Uterus (tissue), 2 donors: ENCODE data around the gene MIDN.

ENCODE experiments used
- POLR2A ChIP-seq, 2 donors: fragments of 450-650 bp; IDR thresholded peaks; one replicate each; pipeline ENCODE4 v1.6.1; 2016; ENCODE audit warnings: antibody characterized with exemption in 2 of 2, mild to moderate bottlenecking in 1 of 2, moderate library complexity in 1 of 2
- TF ChIP-seq, protein P1 (sequence below), 4 experiments: fragments of 200-600 bp in 2 of 4; fragments of 450-650 bp in 2 of 4; sonication (generic) in 2 of 4; IDR thresholded peaks; one replicate each; pipeline ENCODE4 v1.5.1; 2016 to 2019; ENCODE audit warnings: antibody characterized with exemption in 4 of 4, mild to moderate bottlenecking in 2 of 4, moderate library complexity in 1 of 4

DNA sequence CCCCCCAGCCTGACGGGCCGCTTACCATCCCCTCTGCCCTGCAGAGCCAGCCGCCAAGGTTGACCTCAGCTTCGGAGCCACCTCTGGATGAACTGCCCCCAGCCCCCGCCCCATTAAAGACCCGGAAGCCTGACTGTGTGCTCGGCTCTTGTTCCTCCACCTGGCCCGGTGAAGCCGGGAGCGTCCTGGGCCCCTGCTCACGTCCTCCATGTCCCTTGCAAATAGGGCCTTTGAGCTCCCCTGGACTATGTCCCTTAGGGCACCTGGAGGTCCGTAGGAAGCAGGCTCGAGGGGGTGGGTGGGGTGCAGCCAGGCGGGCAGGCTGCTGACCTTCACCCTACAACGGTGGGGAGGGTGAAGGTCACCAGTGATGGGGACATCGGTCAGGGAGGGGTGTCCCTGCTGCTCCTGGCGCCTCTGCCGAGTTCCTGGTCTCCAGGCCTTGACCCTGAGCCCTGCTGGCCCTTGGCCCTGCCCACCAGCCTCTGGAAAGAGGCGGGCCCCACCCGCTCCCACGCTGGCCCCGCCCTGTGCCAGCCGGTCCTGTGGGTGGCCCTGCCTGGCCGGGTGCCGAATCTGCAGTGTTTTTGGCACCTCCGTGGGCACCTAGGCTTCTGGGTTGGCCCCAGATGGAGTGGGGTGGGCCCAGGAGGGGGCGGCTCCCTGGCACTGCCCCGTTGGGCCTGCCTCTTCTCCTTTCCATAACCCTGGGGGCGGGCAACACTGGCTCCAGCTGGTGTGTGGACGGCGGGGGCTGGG lies 3.5 kb upstream of the MIDN start:
- TF ChIP-seq, protein P1, sequence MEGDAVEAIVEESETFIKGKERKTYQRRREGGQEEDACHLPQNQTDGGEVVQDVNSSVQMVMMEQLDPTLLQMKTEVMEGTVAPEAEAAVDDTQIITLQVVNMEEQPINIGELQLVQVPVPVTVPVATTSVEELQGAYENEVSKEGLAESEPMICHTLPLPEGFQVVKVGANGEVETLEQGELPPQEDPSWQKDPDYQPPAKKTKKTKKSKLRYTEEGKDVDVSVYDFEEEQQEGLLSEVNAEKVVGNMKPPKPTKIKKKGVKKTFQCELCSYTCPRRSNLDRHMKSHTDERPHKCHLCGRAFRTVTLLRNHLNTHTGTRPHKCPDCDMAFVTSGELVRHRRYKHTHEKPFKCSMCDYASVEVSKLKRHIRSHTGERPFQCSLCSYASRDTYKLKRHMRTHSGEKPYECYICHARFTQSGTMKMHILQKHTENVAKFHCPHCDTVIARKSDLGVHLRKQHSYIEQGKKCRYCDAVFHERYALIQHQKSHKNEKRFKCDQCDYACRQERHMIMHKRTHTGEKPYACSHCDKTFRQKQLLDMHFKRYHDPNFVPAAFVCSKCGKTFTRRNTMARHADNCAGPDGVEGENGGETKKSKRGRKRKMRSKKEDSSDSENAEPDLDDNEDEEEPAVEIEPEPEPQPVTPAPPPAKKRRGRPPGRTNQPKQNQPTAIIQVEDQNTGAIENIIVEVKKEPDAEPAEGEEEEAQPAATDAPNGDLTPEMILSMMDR (IDR thresholded peaks at IDR 0.05) = no peak
- TF ChIP-seq POLR2A (IDR thresholded peaks at IDR 0.05) = no peak
